Fibroblast of lung (primary cell): ENCODE measurements around the gene CYCS. TPM values are rescaled to one million over a fixed set of nuclear protein-coding genes. Genes with fewer than 3 reads are reported as not detected.

Experiments
- DNase-seq, 2 donors: peaks; one replicate each; pipeline versions ENCODE4 v3.0.0 to v3.0.0-alpha.2; 2010; ENCODE audit warnings: low read depth in 2 of 2
- H2AFZ ChIP-seq: 2 replicates; pipeline ENCODE4 v1.5.1; 2012; ENCODE audit warnings: low read length, control low read depth, inconsistent platforms
- H3K27ac ChIP-seq: 2 replicates; pipeline ENCODE4 v1.5.1; 2011; ENCODE audit warnings: low read length, control low read depth; ENCODE audit not compliant: insufficient read depth
- H3K27me3 ChIP-seq: 2 replicates; pipeline ENCODE4 v1.5.1; 2011; ENCODE audit warnings: mild to moderate bottlenecking, low read length; ENCODE audit not compliant: control insufficient read depth, insufficient read depth
- H3K36me3 ChIP-seq: 2 replicates; pipeline ENCODE4 v1.5.1; 2011; ENCODE audit warnings: low read length; ENCODE audit not compliant: control insufficient read depth, insufficient read depth
- H3K4me1 ChIP-seq: 2 replicates; pipeline ENCODE4 v1.5.1; 2011; ENCODE audit warnings: low read length; ENCODE audit not compliant: control insufficient read depth, insufficient read depth; ENCODE audit errors: extremely low read depth
- H3K4me2 ChIP-seq: 2 replicates; pipeline ENCODE4 v1.5.1; 2011; ENCODE audit warnings: low read length, control low read depth; ENCODE audit not compliant: insufficient read depth; ENCODE audit errors: extremely low read depth
- H3K4me3 ChIP-seq, 4 experiments: fragments of 200-600 bp in 1 of 4; sonication (generic) in 1 of 4; replicated peaks in 1 of 4; 2 replicates each; pipeline ENCODE4 v1.5.1; 2011 to 2016; ENCODE audit warnings: low read length in 4 of 4, low read depth in 3 of 4, mild to moderate bottlenecking in 3 of 4, control low read depth in 2 of 4, inconsistent platforms in 1 of 4, mixed read lengths in 1 of 4; ENCODE audit not compliant: insufficient read depth in 1 of 4; ENCODE audit errors: control extremely low read depth in 1 of 4
- H3K79me2 ChIP-seq: 2 replicates; pipeline ENCODE4 v1.5.1; 2012; ENCODE audit warnings: mild to moderate bottlenecking, low read length, inconsistent platforms; ENCODE audit not compliant: control insufficient read depth, insufficient read depth
- H3K9ac ChIP-seq: 2 replicates; pipeline ENCODE4 v1.5.1; 2011; ENCODE audit warnings: mild to moderate bottlenecking, low read length, control low read depth; ENCODE audit not compliant: insufficient read depth
- H3K9me3 ChIP-seq: 2 replicates; pipeline ENCODE4 v1.5.1; 2012; ENCODE audit warnings: low read depth, low read length; ENCODE audit not compliant: control insufficient read depth, insufficient read depth
- H4K20me1 ChIP-seq: 2 replicates; pipeline ENCODE4 v1.5.1; 2011; ENCODE audit warnings: low read length; ENCODE audit not compliant: control insufficient read depth, insufficient read depth; ENCODE audit errors: extremely low read depth
- EZH2 ChIP-seq: IDR thresholded peaks from 2 replicates; pipeline ENCODE4 v1.5.1; 2012; ENCODE audit warnings: low read length, control low read depth, mild to moderate bottlenecking; ENCODE audit errors: missing control alignments
- polyA minus RNA-seq: library from RNA; depleted of rRNA, polyadenylated mRNA; stranded (reverse); fragments of >200 nt; gene quantifications from 2 replicates; pipeline ENCODE4 v1.2.3, GENCODE V29; 2011; ENCODE audit warnings: low replicate concordance
- polyA plus RNA-seq, 2 donors: library from polyadenylated mRNA; depleted of rRNA in 1 of 2; stranded (reverse) in 1 of 2; unstranded in 1 of 2; fragments of >200 nt; gene quantifications; 2 replicates each; pipeline ENCODE4 v1.2.1, GENCODE V29; 2011 to 2012; ENCODE audit warnings: missing spikeins in 1 of 2
- total RNA-seq: library from RNA; depleted of rRNA; stranded (reverse); fragments of >200 nt; gene quantifications from 2 replicates; pipeline ENCODE4 v1.2.1, GENCODE V29; 2014
- TF ChIP-seq, protein P1 (sequence below), 2 donors: IDR thresholded peaks in 1 of 2; conservative IDR thresholded peaks in 1 of 2; 1 replicate in 1 of 2; 2 replicates in 1 of 2; pipeline ENCODE4 v1.5.1; 2011 to 2012; ENCODE audit warnings: low read length in 2 of 2, control low read depth in 1 of 2, inconsistent platforms in 1 of 2, low read depth in 1 of 2, mild to moderate bottlenecking in 1 of 2

CYCS gene
- 25.7 and 32.7 TPM in 2 replicates for total RNA-seq
- 76.5 and 84.8 TPM in 2 replicates for polyA plus RNA-seq
- polyA plus RNA-seq (2012): 85.7 and 99.7 TPM in 2 replicates
- polyA minus RNA-seq: 5.4 and 9.1 TPM in 2 replicates

DNA sequence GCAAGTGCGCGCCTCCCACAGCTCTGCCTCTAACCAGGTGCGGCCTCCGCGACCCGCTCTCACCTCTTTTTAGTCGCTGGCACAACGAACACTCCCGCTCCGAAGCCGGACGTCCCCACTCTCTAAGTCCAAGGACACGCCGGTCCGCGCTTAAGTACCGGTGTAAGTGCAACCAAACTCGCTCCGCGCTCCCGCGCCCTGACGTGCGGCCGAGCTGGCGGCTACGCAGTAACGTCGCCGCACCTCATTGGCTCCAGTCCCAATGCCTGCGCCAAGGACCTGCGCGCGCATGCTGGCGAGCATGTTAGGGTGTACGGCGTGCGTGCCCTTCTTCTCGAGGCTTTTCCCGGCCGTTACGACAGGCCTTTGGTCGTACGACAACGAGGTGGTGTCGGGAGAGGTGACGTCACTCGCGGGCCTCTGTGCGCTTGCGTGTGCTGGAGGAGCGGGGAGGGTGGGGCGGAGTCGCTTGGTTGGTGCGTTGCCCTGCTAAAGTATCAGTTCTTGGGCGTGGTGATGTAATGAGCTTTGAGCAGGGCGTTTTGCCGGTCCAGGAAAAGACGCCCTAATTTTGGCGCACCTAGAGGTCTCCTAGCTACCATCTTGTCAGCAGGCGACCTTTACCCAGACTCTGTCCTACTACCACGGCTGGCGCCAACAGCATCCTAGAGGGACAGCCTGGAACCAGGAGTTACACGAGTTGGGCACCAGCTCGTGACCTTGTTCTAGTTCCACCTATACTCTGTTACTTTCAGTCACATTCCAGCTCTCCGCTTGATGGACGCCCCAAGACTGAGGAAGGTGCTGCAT, at the start of gene CYCS:
TSS of gene CYCS (minus strand) at position 124 of the 810 bp plus-strand sequence. CDS start 1,141 bp downstream, outside the sequence.
- peak; percentile 100 for DNase-seq
- H3K4me1 ChIP-seq: peaks cover 2% of the 10 kb centered on the region
- TF ChIP-seq, protein P1, sequence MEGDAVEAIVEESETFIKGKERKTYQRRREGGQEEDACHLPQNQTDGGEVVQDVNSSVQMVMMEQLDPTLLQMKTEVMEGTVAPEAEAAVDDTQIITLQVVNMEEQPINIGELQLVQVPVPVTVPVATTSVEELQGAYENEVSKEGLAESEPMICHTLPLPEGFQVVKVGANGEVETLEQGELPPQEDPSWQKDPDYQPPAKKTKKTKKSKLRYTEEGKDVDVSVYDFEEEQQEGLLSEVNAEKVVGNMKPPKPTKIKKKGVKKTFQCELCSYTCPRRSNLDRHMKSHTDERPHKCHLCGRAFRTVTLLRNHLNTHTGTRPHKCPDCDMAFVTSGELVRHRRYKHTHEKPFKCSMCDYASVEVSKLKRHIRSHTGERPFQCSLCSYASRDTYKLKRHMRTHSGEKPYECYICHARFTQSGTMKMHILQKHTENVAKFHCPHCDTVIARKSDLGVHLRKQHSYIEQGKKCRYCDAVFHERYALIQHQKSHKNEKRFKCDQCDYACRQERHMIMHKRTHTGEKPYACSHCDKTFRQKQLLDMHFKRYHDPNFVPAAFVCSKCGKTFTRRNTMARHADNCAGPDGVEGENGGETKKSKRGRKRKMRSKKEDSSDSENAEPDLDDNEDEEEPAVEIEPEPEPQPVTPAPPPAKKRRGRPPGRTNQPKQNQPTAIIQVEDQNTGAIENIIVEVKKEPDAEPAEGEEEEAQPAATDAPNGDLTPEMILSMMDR (conservative IDR thresholded peaks at IDR 0.05 in 1 of 2, IDR thresholded peaks at IDR 0.05 in 1 of 2; ENCODE audit: low read depth in 1 of 2, low read length in 2 of 2): no peak
- no peak for TF ChIP-seq EZH2
- H3K4me3 ChIP-seq: peak within 1 kb of the TSS; percentile 64 to 95 (median 87)
- peak within 1 kb of the TSS; percentile 78 for H3K9ac ChIP-seq
- peak within 1 kb of the TSS; percentile 89 for H3K27ac ChIP-seq
- H3K79me2 ChIP-seq: peaks cover 23% of the 10 kb centered on the region
- peak within 1 kb of the TSS; percentile 99 for H3K4me2 ChIP-seq
- peak within 1 kb of the TSS; percentile 99 for H2AFZ ChIP-seq
- no peaks in the 10 kb centered on the region for H3K27me3 ChIP-seq
- no peaks in the 10 kb centered on the region for H3K9me3 ChIP-seq
- peaks cover 7% of the 10 kb centered on the region for H3K36me3 ChIP-seq
- H4K20me1 ChIP-seq: no peaks in the 10 kb centered on the region

DNA sequence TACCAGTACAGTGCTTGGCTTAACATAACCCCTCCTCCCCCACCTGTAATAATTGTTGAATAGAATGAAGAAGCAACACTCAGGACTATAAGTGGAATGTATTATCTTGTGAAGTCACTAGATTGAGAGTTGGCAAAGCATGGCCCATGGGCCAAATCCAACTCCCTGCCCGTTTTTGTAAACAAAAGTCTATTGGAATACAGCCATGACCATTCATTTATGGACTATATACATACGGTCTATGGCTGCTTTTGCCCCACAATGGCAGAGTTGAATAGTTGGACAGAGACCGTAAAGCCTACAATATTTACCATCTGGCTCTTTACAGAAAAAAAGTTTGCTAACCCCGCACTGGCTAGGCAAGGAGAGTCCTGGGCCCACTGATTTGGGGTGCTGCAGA, 48.1 kb upstream of the CYCS start:
- TF ChIP-seq EZH2: no peak
- TF ChIP-seq, protein P1 (conservative IDR thresholded peaks at IDR 0.05 in 1 of 2, IDR thresholded peaks at IDR 0.05 in 1 of 2; ENCODE audit: low read depth in 1 of 2, low read length in 2 of 2): no peak
- H3K9me3 ChIP-seq: no peaks in the 10 kb centered on the region
- DNase-seq: no peak

GRCh38 chr7:25171516-25171915, 46.5 kb upstream of the CYCS start:
- Histone ChIP-seq H3K4me3 (no peak overlapping the region), H3K4me1 (no peaks in the 10 kb centered on the region), H2AFZ (no peak overlapping the region), H3K27ac (no peak overlapping the region), H4K20me1 (no peaks in the 10 kb centered on the region), H3K9me3 (no peaks in the 10 kb centered on the region), H3K79me2 (no peaks in the 10 kb centered on the region), H3K27me3 (no peaks in the 10 kb centered on the region), H3K4me2 (no peak overlapping the region), H3K36me3 (no peaks in the 10 kb centered on the region), H3K9ac (no peak overlapping the region)
- TF ChIP-seq, protein P1 (conservative IDR thresholded peaks at IDR 0.05 in 1 of 2, IDR thresholded peaks at IDR 0.05 in 1 of 2; ENCODE audit: low read depth in 1 of 2, low read length in 2 of 2): no peak
- TF ChIP-seq EZH2: no peak
- DNase-seq: no peak

More for the DNA sequence above, 48.1 kb upstream of the CYCS start:
- H2AFZ ChIP-seq: no peak overlapping the region
- H3K4me1 ChIP-seq: no peaks in the 10 kb centered on the region
- no peaks in the 10 kb centered on the region for H4K20me1 ChIP-seq
- no peaks in the 10 kb centered on the region for H3K36me3 ChIP-seq
- no peaks in the 10 kb centered on the region for H3K27me3 ChIP-seq
- no peaks in the 10 kb centered on the region for H3K79me2 ChIP-seq
- H3K27ac ChIP-seq: no peak overlapping the region
- H3K9ac ChIP-seq: no peak overlapping the region
- H3K4me2 ChIP-seq: no peak overlapping the region
- no peak overlapping the region for H3K4me3 ChIP-seq
